HEK293T (cell line): ENCODE results near the gene TAF11L11.
"Not testable (repeated sequence)": the region's sequence is repeated elsewhere in the genome, so short reads cannot be mapped to it uniquely, and the experiment has no call there.

Experiments
- CTCF ChIA-PET: fragments of 350-600 bp; formaldehyde crosslinking; extraction: SDS; loops from one replicate; lab custom pipeline; 2021; ENCODE audit warnings: antibody characterized with exemption, inconsistent platforms; lab: Yijun Ruan, JAX
- POLR2A ChIA-PET: fragments of 350-600 bp; formaldehyde crosslinking; extraction: SDS; loops from one replicate; lab custom pipeline; 2020; ENCODE audit warnings: antibody characterized with exemption, inconsistent platforms; lab: Yijun Ruan, JAX
- DNase-seq: peaks from one replicate; pipeline ENCODE4 v3.0.0; 2012; ENCODE audit warnings: mixed read lengths; ENCODE audit errors: extremely low spot score
- ARNT ChIP-seq: fragments of 450-650 bp; IDR thresholded peaks from 2 replicates; pipeline ENCODE4 v1.6.1; 2017; ENCODE audit warnings: mild to moderate bottlenecking
- CTBP1 ChIP-seq: fragments of 450-650 bp; IDR thresholded peaks from 2 replicates; pipeline ENCODE4 v1.6.1; 2016; ENCODE audit warnings: borderline replicate concordance
- ELF4 ChIP-seq: fragments of 450-650 bp; IDR thresholded peaks from 2 replicates; pipeline ENCODE4 v1.6.1; 2017; ENCODE audit warnings: antibody characterized with exemption
- FOXA1 ChIP-seq: fragments of 450-650 bp; IDR thresholded peaks from 2 replicates; pipeline ENCODE4 v1.6.1; 2016; ENCODE audit warnings: mild to moderate bottlenecking
- FOXK2 ChIP-seq: fragments of 450-650 bp; IDR thresholded peaks from 2 replicates; pipeline ENCODE4 v1.6.1; 2016; ENCODE audit warnings: mild to moderate bottlenecking
- FOXM1 ChIP-seq: fragments of 450-650 bp; IDR thresholded peaks from 2 replicates; pipeline ENCODE4 v1.6.1; 2017; ENCODE audit warnings: mild to moderate bottlenecking, borderline replicate concordance
- HDGF ChIP-seq: fragments of 450-650 bp; IDR thresholded peaks from 2 replicates; pipeline ENCODE4 v1.6.1; 2017; ENCODE audit warnings: antibody characterized with exemption, borderline replicate concordance
- L3MBTL2 ChIP-seq: fragments of 450-650 bp; conservative IDR thresholded peaks from 2 replicates; pipeline ENCODE4 v1.6.1; 2016; ENCODE audit warnings: mild to moderate bottlenecking
- NFRKB ChIP-seq: fragments of 450-650 bp; IDR thresholded peaks from 2 replicates; pipeline ENCODE4 v1.6.1; 2016; ENCODE audit warnings: mild to moderate bottlenecking, moderate library complexity
- SUZ12 ChIP-seq: fragments of 450-650 bp; IDR thresholded peaks from 2 replicates; pipeline ENCODE4 v1.6.1; 2016; ENCODE audit warnings: mild to moderate bottlenecking
- TARDBP ChIP-seq: fragments of 450-650 bp; IDR thresholded peaks from 2 replicates; pipeline ENCODE4 v1.6.1; 2016
- ZNF384 ChIP-seq: fragments of 450-650 bp; IDR thresholded peaks from 2 replicates; pipeline ENCODE4 v1.6.1; 2016
- TF ChIP-seq, protein P1 (sequence below): fragments of 450-650 bp; IDR thresholded peaks from 2 replicates; pipeline ENCODE4 v1.6.1; 2016

Gene TAF11L11

DNA sequence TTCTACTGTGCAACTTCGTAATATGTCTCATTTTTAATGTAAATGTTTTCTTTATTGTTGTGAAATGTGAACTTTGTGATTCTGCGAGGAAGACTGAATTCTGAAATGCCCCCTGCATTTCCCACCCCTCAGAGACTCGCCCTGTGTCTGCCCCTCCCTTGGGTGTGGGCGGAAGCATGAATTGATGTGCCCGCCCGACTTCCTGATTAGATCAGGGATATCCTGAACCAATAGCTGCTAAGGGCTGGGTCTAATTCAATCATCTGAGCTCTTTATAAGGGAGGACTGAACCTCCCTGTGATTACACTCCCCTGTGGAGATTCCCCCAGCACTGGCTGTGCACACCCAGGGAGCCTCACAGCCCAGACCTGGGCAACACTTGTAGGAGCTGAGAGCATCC is at the start of gene TAF11L11:
TAF11L11 (plus strand) TSS at position 304 of the 400 bp plus-strand sequence.
- DNase-seq, POLR2A ChIA-PET, CTCF ChIA-PET: not testable (repeated sequence)

GRCh38 chr5:17585658-17586057 is 18.3 kb upstream of the TAF11L11 start, which contains the start of gene TAF11L7:
TAF11L7 (minus strand) TSS chr5:17585758.
- DNase-seq, POLR2A ChIA-PET, CTCF ChIA-PET: not testable (repeated sequence)

- POLR2A ChIA-PET, CTCF ChIA-PET, DNase-seq: not testable (repeated sequence)
Observed at GRCh38 chr5:17590860-17591259, 13.1 kb upstream of the TAF11L11 start, which contains the start of gene TAF11L8. TAF11L8 (minus strand) TSS chr5:17590960.

DNA sequence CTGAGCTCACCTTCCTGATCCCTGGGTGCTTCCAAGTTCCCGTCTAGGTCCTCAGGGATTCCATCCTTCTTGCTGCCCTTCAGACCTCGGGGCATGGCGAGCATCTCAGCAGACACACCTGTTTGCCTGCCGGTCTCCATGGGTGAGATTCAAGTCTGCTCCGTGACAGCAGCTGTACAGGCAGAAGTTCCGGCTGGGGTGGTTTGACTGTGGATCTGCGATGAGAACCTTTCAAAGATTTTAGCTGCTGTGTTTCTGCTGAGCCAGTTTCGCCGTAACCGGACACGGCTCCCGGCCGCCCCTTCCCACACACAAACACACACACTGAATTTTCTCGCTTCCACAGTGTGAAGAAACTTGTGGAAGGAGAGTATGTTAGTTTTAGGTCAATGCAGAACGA is 9.7 kb upstream of the TAF11L11 start, which contains the start of gene TAF11L9:
TAF11L9 (minus strand) TSS at position 140 of the 400 bp plus-strand sequence.
- CTCF ChIA-PET, DNase-seq, POLR2A ChIA-PET: not testable (repeated sequence)

GRCh38 chr5:17597728-17598127 is 6.3 kb upstream of the TAF11L11 start, which contains the start of gene TAF11L10:
TAF11L10 (minus strand) TSS chr5:17597828.
- POLR2A ChIA-PET, CTCF ChIA-PET, DNase-seq: not testable (repeated sequence)

DNA sequence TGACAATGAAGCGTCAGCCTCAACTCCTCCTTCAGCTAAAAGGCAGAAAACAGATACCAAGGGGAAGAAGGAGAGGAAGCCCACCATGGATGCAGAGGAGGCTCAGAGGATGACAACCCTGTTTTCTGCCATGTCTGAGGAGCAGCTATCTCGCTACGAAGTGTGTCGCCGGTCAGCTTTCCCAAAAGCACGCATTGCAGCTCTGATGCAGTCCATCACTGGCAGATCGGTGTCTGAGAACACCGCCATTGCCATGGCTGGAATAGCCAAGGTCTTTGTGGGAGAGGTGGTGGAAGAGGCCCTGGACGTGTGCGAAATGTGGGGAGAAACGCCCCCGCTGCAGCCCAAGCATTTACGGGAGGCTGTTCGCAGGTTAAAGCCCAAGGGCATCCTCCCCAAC is 968 bp downstream of the TAF11L11 start:
- ChIA-PET CTCF (no interaction called here), POLR2A (no interaction called here)
- no peak for DNase-seq
- no peak for TF ChIP-seq ARNT

- DNase-seq, CTCF ChIA-PET, POLR2A ChIA-PET: not testable (repeated sequence)
Observed at GRCh38 chr5:17607461-17607860, 3.5 kb downstream of the TAF11L11 start.

- DNase-seq, CTCF ChIA-PET, POLR2A ChIA-PET: not testable (repeated sequence)
Observed at GRCh38 chr5:17610092-17610491, 6.1 kb downstream of the TAF11L11 start, which contains the start of gene TAF11L12. TAF11L12 (plus strand) TSS chr5:17610392.

GRCh38 chr5:17614872-17615605 is 11.1 kb downstream of the TAF11L11 start:
- TF ChIP-seq, protein P1, sequence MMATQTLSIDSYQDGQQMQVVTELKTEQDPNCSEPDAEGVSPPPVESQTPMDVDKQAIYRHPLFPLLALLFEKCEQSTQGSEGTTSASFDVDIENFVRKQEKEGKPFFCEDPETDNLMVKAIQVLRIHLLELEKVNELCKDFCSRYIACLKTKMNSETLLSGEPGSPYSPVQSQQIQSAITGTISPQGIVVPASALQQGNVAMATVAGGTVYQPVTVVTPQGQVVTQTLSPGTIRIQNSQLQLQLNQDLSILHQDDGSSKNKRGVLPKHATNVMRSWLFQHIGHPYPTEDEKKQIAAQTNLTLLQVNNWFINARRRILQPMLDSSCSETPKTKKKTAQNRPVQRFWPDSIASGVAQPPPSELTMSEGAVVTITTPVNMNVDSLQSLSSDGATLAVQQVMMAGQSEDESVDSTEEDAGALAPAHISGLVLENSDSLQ: no peak
- TF ChIP-seq ZNF384 (no peak), TARDBP (no peak), NFRKB (no peak), CTBP1 (no peak), ARNT (no peak), FOXM1 (no peak)
- ChIA-PET CTCF (no interaction called here), POLR2A (no interaction called here)
- no peak for DNase-seq

GRCh38 chr5:17619354-17619753 is 15.4 kb downstream of the TAF11L11 start:
- DNase-seq: no peak
- ChIA-PET POLR2A (no interaction called here), CTCF (interaction anchor here (0.6 kb wide), 1 partner anchor 113 kb away, joined by 8 read pairs; no protein-coding TSS in a partner anchor)
- TF ChIP-seq, protein P1: no peak
- TF ChIP-seq FOXA1: no peak
- TF ChIP-seq HDGF: no peak
- no peak for TF ChIP-seq ARNT
- no peak for TF ChIP-seq TARDBP
- TF ChIP-seq FOXK2: no peak
- TF ChIP-seq ELF4: no peak
- TF ChIP-seq CTBP1: no peak
- no peak for TF ChIP-seq L3MBTL2
- no peak for TF ChIP-seq FOXM1
- no peak for TF ChIP-seq SUZ12
